ENCODE results near the gene ZNF622.

GRCh38 chr5:16477541-16477940 lies 11.9 kb upstream of the ZNF622 start:
- TF ChIP-seq CTCF (IDR thresholded peaks at IDR 0.05 in 8 of 11, conservative IDR thresholded peaks at IDR 0.05 in 3 of 11) (no peak), POLR2A (IDR thresholded peaks at IDR 0.05) (no peak), POLR2AphosphoS5 (IDR thresholded peaks at IDR 0.05) (no peak)

All from spleen (tissue), 7 donors.